LNCaP clone FGC (cell line): ENCODE results near the gene ASPRV1.

Experiments used
- DNase-seq: peaks from one replicate; pipeline ENCODE4 v3.0.0-alpha.2; 2011; ENCODE audit warnings: low read depth
- H3K4me3 ChIP-seq: 2 replicates; pipeline ENCODE4 v1.5.1; 2011; ENCODE audit warnings: mild to moderate bottlenecking, low read depth, low read length, control low read depth
- CTCF ChIP-seq: IDR thresholded peaks from 2 replicates; pipeline ENCODE4 v1.5.1; 2012; ENCODE audit warnings: mild to moderate bottlenecking; ENCODE audit not compliant: control insufficient read depth, insufficient read depth; ENCODE audit errors: extremely low read depth

The ASPRV1 gene

GRCh38 chr2:69917852-69918251 is 43.6 kb downstream of the ASPRV1 start:
- no peak overlapping the region for H3K4me3 ChIP-seq
- TF ChIP-seq CTCF = no peak
- DNase-seq = no peak

GRCh38 chr2:69916106-69916505 is 45.3 kb downstream of the ASPRV1 start:
- H3K4me3 ChIP-seq = peak overlapping the region; percentile 69
- DNase-seq = no peak
- no peak for TF ChIP-seq CTCF

- no peak for DNase-seq
- peak within 1 kb of the TSS; percentile 69 for H3K4me3 ChIP-seq
- TF ChIP-seq CTCF = no peak
These were observed 46.2 kb downstream of the ASPRV1 start, which contains the start of gene MXD1 for GRCh38 chr2:69914950-69915945. MXD1 (plus strand) TSS chr2:69915109; CDS start chr2:69915331, 222 bp downstream.

- TF ChIP-seq CTCF = peak; percentile 32; the same call in 1 of the 2 replicates
- peak; percentile 99 for DNase-seq
- H3K4me3 ChIP-seq = peak overlapping the region; percentile 69
These were observed 47.1 kb downstream of the ASPRV1 start for GRCh38 chr2:69914164-69914949.

- peak; percentile 25; the same call in 1 of the 2 replicates for TF ChIP-seq CTCF
- no peak for DNase-seq
- no peak overlapping the region for H3K4me3 ChIP-seq
These were observed 49.4 kb downstream of the ASPRV1 start for GRCh38 chr2:69911985-69912563.
